ELR (cell line): ENCODE results near the gene CYP26B1.

Source experiments
- DNase-seq: peaks from one replicate; pipeline ENCODE4 v3.0.0-alpha.2; 2015; ENCODE audit warnings: low read depth

CYP26B1 gene

GRCh38 chr2:72082021-72082601 is 65.6 kb downstream of the CYP26B1 start:
- DNase-seq = no peak

GRCh38 chr2:72081451-72081850 is 66.2 kb downstream of the CYP26B1 start:
- no peak for DNase-seq

DNA sequence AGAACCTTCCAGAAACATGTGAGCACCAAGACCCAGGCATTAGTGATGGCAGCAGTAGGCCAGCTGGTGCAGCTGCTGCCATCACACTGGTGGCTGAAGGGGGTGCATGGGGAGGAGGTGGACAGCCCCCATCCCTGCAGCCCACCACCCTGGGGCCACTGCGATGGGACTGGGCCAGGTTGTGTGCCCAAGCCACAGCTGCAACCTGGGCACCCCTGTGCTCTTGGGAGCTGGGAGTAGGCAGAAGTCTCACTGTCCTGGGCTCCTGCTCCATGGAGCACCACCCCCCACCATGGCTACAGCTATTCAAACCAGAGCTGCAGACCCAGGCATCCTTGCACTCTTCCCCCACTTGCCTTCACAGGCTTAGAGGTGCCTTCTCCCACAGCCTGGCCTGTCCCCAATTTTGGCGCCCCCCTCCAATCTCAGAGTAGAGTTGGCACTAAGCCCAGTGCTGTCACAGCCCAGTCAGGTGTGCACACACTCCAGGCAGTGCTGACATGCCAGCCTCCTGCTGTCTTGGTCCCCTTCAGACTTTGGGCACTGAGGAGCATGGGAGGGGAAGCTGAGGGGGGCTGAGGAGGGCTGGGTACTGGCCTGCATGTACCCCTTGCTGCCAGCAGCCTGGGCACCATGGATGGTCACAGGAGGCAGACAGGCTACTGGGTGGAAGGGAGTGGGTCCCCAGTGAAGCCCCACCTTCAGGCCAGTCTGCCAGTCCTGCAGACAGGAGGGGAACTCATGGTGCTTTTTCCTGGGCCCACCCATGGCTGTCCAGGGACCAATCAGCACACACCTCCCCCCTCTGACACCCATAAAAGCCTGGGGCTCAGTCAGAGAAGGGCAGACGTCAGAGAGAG is 67.1 kb downstream of the CYP26B1 start:
- no peak for DNase-seq
